ENCODE measurements around the gene PTH. TPM values are rescaled to one million over a fixed set of nuclear protein-coding genes. Genes with fewer than 3 reads are reported as not detected.

The PTH gene
- polyA plus RNA-seq, 3 donors = not detected

DNA sequence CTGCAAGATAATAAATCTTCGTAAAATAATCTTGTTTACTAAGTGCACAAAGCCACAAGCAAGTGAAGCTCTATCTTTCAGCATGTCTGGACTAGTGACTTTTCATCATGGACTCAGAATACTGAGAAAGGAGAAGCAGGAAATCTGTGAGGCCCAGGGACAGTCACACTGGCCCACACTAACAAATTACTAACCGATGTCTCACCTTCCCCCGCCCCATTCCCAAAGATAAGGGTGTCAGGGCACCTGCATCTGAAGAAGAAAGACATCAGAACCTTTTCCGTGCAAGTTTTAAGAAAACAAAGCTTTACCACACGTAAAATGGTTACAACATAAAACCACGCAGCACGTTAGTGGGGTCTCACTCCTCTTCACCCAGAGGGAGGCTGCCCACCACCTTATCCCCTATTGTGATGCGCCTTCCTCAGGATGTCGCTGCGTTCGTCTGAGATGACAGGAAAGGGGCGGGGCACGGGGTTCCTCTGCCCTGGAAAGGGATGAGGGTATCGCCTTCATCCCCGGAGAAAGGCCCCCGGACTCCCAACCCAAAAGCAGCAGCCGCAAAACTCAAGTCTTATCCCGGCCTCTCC is 33.4 kb downstream of the PTH start:
- peak overlapping the region; percentile 82 to 93 (median 90) for H3K4me3 ChIP-seq (replicated peaks in 1 of 3; ENCODE audit: low read depth in 2 of 3, low read length in 3 of 3)
- H3K9me3 Mint-ChIP-seq = peaks cover 0 to 6% (median 0%) of the 10 kb centered on the region in 7 donors
- H3K4me2 ChIP-seq (replicated peaks; ENCODE audit: extremely low read depth, low read length, poor library complexity, severe bottlenecking) = peak overlapping the region; percentile 82
- H3K9me3 ChIP-seq (replicated peaks in 1 of 2; ENCODE audit: control insufficient read depth in 1 of 2, insufficient read depth in 1 of 2, low read length in 2 of 2) = no peaks in the 10 kb centered on the region
- peak; percentile 23 to 35 (median 27) for DNase-seq
- peak overlapping the region; percentile 76 to 87 for H3K27ac ChIP-seq (ENCODE audit: low read depth in 1 of 2, low read length in 2 of 2)
- peak overlapping the region; percentile 91 to 98 (median 96) for H3K27ac Mint-ChIP-seq
- peaks cover 9% of the 10 kb centered on the region in 2 donors for H3K36me3 Mint-ChIP-seq
- peak overlapping the region; percentile 92 for H3K9ac ChIP-seq (ENCODE audit: insufficient read depth, low read length, poor library complexity, severe bottlenecking)
- H3K79me2 ChIP-seq (ENCODE audit: insufficient read depth, low read length) = peaks cover 53% of the 10 kb centered on the region
- no peaks in the 10 kb centered on the region for H3K36me3 ChIP-seq (replicated peaks in 1 of 2; ENCODE audit: control insufficient read depth in 1 of 2, insufficient read depth in 2 of 2, low read length in 2 of 2)
- no peaks in the 10 kb centered on the region for H3K27me3 ChIP-seq (ENCODE audit: control insufficient read depth in 2 of 2, insufficient read depth in 2 of 2, low read length in 2 of 2)
- no peaks in the 10 kb centered on the region for H3K27me3 Mint-ChIP-seq (ENCODE audit: low read depth in 3 of 3)
- 1% methylated on average over 10 of the region's 18 CpGs for WGBS (ENCODE audit: insufficient coverage)
- no peak for TF ChIP-seq CTCF (IDR thresholded peaks at IDR 0.05)
- H3K4me1 Mint-ChIP-seq = peaks cover 37% of the 10 kb centered on the region
- intact Hi-C loops (cut with micrococcal nuclease) = loop anchor here (5.0 to 10.0 kb wide), 2 partner anchors 188 to 205 kb away; partner anchors contain the start of genes BMAL1 (in 2 of the 2) and FAR1 (in 1 of the 2)
- H2AFZ ChIP-seq (ENCODE audit: insufficient read depth, low read depth, low read length, poor library complexity, severe bottlenecking) = peak overlapping the region; percentile 95
- H4K20me1 ChIP-seq (ENCODE audit: insufficient read depth, low read length) = peaks cover 32% of the 10 kb centered on the region
- H3K4me1 ChIP-seq (ENCODE audit: control insufficient read depth in 1 of 2, insufficient read depth in 2 of 2, low read length in 2 of 2) = peaks cover 22 to 29% of the 10 kb centered on the region in 2 donors
- peak overlapping the region; percentile 97 to 99 for H3K4me3 Mint-ChIP-seq

DNA sequence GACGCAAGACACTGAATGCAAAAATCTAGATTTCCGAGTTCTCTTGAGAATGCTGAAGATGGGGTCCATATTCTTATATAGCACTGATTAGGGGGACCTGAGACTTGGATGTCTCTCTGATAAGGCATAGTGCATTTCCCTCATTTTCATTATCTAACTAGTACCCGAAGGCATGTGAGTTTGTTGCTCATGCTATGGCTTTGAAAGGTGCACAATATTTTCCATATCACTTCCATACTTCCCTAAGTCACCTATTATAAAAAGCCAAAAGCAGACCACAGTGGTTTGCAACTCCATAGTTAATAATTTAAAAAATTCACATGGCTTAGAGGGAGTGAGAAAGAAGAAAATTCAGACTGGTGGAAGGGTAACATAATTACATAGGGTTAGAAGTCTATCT is 34.5 kb downstream of the PTH start:
- Histone ChIP-seq H4K20me1 (ENCODE audit: insufficient read depth, low read length) (peaks cover 38% of the 10 kb centered on the region), H2AFZ (ENCODE audit: insufficient read depth, low read depth, low read length, poor library complexity, severe bottlenecking) (no peak overlapping the region), H3K79me2 (ENCODE audit: insufficient read depth, low read length) (peaks cover 65% of the 10 kb centered on the region), H3K4me3 (replicated peaks in 1 of 3; ENCODE audit: low read depth in 2 of 3, low read length in 3 of 3) (no peak overlapping the region), H3K27me3 (ENCODE audit: control insufficient read depth in 2 of 2, insufficient read depth in 2 of 2, low read length in 2 of 2) (no peaks in the 10 kb centered on the region), H3K9me3 (replicated peaks in 1 of 2; ENCODE audit: control insufficient read depth in 1 of 2, insufficient read depth in 1 of 2, low read length in 2 of 2) (no peaks in the 10 kb centered on the region), H3K4me2 (replicated peaks; ENCODE audit: extremely low read depth, low read length, poor library complexity, severe bottlenecking) (no peak overlapping the region), H3K36me3 (replicated peaks in 1 of 2; ENCODE audit: control insufficient read depth in 1 of 2, insufficient read depth in 2 of 2, low read length in 2 of 2) (no peaks in the 10 kb centered on the region), H3K9ac (ENCODE audit: insufficient read depth, low read length, poor library complexity, severe bottlenecking) (no peak overlapping the region), H3K27ac (ENCODE audit: low read depth in 1 of 2, low read length in 2 of 2) (no peak overlapping the region), H3K4me1 (ENCODE audit: control insufficient read depth in 1 of 2, insufficient read depth in 2 of 2, low read length in 2 of 2) (peaks cover 22 to 29% of the 10 kb centered on the region in 2 donors)
- Mint-ChIP-seq H3K27me3 (ENCODE audit: low read depth in 3 of 3) (no peaks in the 10 kb centered on the region), H3K4me3 (no peak overlapping the region), H3K27ac (no peak overlapping the region), H3K4me1 (peaks cover 37% of the 10 kb centered on the region), H3K9me3 (peaks cover 0 to 8% (median 0%) of the 10 kb centered on the region in 7 donors), H3K36me3 (peaks cover 9% of the 10 kb centered on the region in 2 donors)
- no CpG with 5 or more reads among the region's 3 CpGs for WGBS (ENCODE audit: insufficient coverage)
- no peak for DNase-seq
- no peak for TF ChIP-seq CTCF (IDR thresholded peaks at IDR 0.05)
- intact Hi-C loops (cut with micrococcal nuclease) = loop anchor here (5.0 to 10.0 kb wide), 2 partner anchors 186 to 206 kb away; partner anchors contain the start of genes BMAL1 (in 2 of the 2) and FAR1 (in 1 of the 2)
